ENCODE measurements around the gene NLN.
"Not testable (repeated sequence)": the region's sequence is repeated elsewhere in the genome, so short reads cannot be mapped to it uniquely, and the experiment has no call there.

The NLN gene

DNA sequence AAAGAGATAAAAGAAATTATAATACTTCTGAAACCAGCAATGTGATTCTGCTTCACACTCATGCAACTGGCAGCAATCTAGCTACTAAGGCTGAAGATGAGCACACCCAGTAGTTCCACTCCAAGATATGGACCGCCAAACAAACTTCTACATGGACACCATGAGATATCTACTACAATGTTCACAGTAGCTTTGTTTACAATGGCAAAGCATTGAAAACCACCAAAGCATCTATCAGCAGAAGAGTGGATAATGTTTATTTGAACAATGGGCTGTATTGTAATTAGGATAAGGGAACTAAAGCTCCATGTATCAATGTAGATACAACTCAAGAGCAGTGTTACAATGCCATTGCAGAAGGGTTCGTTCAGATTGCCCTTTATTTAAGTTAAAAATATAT, 113.2 kb downstream of the NLN start:
- no peak for DNase-seq

DNA sequence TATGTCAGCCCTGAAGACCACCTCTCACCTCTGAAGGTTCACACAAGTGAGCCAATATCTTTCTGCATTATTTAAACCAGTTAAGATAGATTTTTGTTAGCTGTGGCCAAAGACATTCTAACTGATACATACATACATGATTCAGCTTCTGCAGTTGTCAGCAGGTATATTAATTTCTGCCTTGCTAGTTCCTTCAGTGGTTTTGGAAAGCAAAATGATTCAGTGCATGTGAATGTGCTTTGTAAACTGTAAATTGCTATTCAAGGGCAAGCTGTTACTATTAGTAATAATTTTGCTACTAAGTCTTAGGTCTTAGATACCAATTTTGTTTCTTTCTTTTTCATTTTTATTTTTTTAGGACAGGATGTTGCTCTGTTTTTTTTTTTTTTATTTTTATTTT, 115.1 kb downstream of the NLN start:
- no peak for DNase-seq

DNA sequence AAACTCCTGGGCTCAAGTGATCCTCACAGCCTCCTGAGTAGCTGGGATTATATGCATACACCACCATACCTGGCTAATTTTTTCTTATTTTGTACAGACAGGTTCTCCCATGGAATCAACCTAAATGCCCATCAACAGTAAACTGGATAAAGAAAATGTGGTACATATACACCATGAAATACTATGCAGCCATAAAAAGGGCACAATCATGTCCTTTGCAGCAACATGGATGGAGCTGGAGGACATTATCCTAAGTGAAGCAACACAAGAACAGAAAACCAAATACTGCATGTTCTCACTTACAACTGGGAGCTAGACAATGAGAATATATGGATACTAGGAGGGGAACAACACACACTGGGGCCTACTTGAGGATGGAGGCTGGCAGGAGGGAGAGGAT, 117.2 kb downstream of the NLN start:
- DNase-seq = not testable (repeated sequence)

DNA sequence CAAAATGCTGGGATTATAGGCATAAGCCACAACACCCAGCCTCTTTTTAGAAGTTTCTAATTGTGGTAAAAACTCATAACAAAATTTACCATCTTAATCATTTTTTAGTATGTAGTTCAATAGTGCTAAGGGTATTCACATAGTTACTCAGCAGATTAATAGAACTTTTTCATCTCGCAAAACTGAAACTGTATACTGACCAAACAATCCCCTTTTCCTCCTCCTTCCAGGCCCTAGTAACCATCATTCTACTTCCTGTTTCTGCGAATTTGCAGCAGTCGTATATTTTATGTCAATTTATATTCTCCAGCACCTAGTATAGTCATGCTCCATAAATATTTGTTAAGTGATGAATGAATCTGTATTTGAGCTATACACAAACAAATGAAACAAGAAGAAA, 118.1 kb downstream of the NLN start:
- no peak for DNase-seq

DNA sequence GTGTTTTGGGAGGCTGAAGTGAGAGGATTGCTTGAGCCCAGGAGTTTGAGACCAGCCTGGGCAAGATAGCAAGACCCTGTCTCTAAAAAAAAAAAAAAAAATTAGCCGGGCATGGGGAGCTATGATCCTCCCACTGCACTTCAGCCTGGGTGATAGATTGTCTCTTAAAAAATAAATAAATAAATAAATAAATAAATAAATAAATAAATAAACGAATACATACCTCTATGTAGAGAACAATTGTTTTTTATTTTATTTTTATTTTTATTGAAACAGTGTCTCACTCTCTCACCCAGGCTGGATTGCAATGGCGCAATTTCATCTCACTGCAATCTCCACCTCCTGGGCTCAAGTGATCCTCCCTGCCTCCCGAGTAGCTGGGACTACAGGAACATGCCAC, 122.8 kb downstream of the NLN start:
- not testable (repeated sequence) for DNase-seq

DNA sequence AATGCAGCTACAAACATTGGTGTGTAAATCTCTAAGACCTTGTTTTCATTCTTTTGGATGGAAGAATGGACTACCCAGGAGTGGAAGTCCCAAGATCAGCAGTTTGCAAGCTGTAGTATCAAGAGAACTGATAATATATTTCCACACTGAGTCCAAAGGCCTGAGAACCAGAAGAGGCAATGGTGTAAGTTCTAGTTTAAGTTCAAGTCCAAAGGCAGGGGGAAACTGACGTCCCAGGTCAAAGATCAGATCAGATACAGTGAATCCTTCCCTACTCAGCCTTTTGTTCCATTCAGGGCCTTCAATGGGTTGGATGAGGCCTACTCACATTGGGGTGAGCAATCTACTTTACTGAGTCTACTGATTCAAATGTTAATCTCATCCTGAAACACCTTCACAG, 124.1 kb downstream of the NLN start:
- no peak for DNase-seq

DNA sequence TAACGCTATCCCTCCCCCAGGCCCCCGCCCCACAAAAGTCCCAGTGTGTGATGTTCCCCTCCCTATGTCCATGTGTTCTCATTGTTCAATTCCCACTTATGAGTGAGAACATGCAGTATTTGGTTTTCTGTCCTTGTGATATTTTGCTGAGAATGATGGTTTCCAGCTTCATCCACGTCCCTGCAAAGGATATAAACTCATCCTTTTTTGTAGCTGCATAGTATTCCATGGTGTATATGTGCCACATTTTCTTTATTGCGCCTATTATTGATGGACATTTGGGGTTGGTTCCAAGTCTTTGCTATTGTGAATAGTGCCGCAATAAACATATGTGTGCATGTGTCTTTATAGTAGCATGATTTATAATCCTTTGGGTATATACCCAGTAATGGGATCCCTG, 125.0 kb downstream of the NLN start:
- not testable (repeated sequence) for DNase-seq

DNA sequence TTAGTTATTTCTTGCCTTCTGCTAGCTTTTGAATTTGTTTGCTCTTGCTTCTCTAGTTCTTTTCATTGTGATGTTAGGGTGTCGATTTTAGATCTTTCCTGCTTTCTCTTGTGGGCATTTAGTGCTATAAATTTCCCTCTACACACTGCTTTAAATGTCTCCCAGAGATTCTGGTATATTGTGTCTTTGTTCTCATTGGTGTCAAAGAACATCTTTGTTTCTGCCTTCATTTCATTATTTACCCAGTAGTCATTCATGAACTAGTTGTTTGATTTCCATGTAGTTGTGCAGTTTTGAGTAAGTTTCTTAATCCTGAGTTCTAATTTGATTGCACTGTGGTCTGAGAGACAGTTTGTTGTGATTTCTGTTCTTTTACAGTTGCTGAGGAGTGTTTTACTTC, 127.9 kb downstream of the NLN start:
- not testable (repeated sequence) for DNase-seq

DNA sequence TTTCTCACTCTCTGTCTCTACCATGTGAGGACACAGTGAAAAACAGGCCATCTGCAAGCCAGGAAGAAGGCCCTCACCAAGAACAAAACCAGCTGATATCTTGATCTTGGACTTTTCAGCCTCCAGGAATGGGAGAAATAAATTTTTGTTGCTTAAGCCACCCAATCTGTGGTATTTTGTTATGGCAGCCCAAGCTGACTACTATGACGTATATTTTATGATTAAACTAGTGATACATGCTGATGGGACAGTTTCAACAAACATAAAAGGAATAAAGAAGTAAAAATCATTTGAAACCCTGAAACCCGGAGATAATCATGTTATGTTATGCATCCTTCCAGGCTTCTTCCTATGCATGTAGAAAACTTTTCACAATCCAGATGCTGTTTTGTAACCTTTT, 132.9 kb downstream of the NLN start:
- no peak for DNase-seq

DNA sequence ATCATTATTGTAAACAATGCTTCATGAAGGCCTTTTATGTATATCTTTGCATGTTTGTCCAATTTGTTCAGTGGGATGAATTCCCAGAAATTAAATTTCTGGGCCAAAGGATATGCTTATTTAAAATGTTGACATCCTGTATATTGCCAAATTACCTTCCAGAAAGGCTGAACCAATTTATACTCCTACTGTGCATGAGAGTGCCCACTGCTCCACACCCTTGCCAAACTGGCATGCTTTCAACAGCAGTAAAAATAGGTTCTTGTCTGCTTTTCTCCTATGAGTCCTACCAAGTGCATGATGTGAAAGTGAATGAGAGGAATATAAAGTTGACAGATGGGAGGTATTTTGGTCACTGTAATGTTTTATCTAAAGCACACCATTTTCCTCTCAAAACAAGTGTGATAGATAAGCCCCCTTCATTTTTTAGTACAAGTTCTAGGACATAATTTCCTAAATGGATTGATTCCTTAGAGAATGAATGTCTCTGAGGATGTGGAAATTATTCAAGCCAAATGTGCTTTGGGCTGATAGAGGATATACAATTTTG, 133.8 kb downstream of the NLN start:
- DNase-seq = no peak

DNA sequence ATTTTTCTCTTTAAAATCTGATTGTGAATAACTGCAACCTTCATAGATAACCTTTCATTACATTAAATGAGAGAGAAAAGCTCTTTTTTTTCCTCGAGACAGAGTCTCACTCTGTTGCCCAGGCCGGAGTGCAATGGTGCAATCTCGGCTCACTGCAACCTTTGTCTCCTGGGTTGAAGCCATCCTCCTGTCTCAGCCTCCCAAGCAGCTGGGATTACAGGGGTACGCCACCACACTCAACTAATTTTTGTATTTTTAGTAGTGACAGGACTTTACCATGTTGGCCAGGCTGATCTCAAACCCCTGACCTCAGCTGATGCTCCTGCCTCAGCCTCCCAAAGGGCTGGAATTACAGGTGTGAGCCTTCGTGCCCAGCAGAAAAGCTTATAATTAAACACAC, 134.5 kb downstream of the NLN start:
- no peak for DNase-seq

DNA sequence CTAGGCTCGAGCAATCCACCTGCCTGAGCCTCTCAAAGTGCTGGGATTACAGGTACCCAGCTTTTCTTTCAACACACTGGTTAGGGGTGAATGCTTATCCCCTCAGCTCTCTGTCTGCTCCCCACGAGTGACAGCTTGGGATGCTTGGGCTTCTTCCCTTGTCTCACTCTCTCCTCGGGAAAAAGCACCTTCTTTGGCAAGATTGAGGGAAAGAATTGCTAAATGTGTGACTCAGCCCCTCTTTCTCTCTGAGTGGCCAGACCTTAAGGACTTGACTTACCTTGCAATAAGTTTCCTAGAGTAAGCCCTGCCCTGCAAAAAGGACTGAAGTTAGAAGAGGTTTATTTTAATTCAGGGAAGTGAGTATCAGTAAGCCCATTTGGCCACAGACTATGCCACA, 136.3 kb downstream of the NLN start:
- no peak for DNase-seq

DNA sequence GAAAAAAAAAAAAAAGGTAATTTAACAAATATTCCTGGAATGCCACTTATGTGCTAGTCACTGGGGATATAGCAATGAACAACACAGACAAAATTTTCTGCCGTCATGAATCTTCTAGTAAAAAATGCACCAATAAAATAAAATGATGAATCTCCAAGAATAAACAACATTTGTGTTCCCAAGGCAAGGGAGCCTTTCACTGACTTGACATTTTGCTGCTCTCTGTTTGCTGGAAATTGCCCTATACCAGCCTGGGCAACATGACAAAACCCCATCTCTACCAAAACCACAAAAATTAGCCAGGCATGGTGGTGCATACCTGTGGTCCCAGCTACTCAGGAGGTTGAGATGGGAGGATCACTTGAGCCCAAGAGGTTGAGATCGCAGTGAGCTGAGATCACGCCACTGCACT, 139.8 kb downstream of the NLN start:
- DNase-seq = no peak

DNA sequence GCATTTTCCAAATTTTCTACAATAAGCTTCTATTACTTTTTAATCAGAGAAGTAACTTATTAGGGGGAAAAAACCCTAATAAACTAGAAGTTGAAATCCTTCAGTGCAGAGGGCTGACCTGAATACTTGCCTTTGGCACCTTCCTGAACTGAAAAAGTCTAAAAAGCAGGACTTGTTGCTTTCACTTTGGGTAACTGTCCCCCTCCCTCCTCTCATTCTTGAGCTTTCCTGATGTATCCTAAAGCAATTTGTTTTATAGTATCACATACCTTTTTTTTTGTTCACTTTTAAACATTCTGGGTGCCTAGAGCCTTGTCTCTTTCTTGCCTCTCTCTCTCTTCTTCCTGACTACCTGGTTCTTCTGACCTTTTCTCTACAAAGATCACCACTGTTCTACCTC, 140.4 kb downstream of the NLN start:
- DNase-seq = no peak

DNA sequence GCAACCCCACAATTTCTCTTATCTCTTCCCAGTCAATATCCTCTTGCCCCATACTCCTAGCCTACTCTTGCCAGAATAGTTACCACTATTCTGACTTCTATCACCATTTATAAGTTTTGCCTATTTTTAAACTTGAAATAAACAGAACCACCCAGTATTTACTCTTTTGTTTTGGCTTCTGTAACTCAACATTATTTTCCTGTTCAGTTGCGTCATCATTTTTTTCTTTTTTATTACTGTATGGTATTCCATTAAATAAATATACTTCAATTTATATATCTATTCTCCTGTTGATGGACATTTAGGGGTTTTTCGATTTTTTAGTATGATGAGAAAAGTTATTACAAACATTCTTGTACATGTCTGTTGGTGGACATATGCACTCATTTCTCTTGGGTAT, 141.7 kb downstream of the NLN start:
- DNase-seq = no peak

DNA sequence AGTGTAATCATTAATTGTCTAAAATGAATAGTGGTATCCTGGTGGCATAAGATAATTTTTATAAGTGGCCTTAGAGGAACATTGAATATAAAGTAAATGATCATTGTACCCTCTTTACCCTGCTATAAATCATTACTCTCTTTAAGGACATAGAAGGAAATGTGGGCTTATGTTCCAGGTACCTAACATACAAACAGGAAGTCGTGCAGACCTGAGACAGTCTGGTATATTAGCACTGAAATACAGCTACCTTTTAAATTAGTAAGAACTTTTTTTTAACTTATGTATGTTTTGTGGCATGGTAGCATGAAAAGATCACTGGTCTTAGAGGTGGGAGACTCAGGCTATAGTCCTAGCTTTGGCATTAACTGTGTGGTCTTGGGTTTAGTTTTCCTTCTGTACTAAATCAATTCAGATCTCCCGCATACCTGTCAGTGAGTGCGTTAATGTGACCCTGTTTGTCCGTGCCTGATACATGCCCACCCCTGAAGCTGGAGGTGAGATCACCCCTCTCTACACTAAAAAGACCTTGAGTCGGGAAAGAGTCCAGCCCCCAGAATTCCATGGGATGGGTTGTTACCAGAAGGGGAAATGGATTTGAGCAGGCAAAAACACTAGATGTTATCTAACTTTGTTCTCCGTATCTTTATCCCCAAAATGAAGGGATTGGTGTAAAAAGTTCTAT, 145.0 kb downstream of the NLN start:
- no peak for DNase-seq

DNA sequence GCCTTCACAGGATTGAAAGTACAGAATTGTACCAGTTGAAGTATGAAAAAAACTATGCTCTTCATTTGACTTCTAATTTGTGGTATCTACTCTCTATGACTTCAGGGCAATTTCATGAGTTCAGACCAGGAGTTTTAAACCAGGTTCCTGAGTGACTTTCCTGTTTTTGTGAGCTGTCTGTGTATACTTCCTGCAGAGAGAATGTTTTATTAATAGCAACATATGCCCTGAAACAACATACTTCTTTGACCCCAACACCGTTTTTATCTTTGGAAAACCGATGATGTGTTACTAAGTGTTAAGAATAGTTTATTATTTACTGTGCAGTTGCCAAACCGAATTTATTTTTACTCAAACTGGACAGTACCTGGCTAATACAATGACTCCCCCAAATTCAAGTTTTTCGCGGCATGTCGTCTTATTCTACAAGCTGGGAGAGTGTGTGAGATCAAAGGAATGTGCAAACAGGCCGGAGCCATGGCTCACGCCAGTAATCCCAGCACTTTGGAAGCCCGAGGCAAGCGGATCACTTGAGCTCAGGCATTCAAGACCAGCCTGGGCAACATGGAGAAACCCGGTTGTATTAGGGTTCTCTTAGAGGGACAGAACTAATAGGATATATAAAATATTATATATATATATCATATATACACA, 145.7 kb downstream of the NLN start:
- no peak for DNase-seq

DNA sequence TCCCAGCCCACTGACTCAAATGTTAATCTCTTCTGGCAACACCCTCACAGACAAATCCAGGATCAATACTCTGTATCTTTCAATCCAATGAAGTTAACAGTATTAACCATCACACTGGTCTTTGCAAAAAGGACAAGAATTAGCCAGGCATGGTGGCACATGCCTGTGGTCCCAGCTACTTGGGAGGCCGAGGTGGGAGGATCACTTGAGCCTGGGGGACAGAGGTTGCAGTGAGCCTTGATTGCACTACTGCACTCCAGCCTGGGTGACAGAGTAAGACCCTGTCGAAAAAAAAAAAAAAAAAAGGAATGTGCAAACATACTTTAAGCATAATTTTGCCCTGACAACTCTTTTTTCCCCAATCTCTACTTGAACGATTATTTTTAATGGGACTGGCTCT, 146.5 kb downstream of the NLN start:
- no peak for DNase-seq

DNA sequence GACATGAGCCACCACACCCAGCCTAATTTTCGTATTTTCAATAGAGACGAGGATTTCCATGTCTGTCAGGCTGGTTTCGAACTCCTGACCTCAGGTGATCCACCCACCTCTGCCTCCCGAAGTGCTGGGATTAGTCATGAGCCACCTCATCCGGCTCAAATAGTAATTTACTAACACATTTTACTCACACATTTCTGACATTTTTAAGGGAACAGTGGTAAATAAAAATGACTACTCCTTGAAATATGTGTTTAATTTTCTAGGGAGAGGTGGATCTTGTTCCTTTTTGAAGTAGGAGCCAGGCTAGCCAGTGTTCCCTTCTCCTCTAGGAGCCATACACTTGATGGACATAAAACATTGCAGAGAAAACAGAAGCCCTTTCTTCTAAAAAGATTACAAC, 149.2 kb downstream of the NLN start:
- DNase-seq = no peak

DNA sequence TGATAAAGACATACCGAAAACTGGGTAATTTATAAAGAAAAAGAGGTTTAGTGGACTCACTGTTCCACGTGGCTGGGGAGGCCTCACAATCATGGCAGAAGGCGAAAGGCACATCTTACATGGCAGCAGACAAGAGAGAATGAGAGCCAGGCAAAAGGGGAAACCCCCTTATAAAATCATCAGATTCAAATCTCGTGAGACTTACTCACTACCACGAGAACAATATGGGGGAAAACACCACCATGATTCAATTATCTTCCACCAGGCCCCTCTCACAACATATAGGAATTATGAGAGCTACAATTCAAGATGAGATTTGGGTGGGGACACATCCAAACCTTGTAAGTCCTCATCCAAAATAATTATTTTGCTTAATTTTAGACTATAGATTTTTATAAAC, 149.8 kb downstream of the NLN start:
- DNase-seq = not testable (repeated sequence)

DNA sequence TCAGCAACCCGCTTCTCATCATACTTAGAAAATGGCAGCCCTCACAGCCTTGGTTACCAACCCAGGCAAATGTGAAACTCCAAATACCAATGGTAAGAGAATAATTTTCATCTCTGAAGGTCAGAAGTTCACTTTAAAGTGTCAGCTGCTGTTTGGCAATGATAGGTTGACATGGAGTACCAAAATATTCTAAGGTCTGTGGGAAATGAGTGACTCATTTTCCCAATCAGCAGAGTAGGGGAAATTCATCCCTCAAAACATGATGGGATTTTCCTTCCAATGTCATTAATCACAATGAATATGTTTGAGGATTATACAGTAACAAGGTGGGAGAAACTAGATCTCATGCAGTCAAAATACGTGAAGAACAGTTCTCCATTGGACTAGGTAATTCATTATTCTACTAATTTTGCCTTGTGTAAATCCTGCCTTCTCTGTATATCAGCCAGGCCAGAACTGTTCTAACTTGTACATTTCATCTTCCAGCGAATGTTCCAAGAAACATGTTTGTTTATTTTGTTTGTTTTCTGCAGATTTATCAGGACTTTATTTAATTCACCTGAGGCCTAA, 151.3 kb downstream of the NLN start:
- DNase-seq = no peak

DNA sequence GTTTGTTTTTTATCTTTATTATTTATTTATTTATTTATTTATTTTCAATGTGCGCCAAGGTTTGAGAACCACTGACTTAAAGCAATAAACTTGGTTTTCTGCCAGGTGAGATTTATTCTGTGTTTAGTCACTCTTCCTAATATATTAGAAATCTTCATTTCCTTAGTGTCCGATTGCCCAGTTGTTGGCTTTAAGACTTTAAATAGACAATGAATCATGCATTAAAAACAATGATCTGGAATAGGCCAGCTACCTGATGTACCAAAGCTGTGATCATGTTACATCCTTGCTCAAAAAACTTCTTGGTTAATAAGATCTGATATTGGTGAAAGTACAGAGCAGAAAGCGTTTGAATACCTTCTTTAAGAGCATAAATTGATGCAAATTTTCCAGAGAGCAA, 152.2 kb downstream of the NLN start:
- no peak for DNase-seq

DNA sequence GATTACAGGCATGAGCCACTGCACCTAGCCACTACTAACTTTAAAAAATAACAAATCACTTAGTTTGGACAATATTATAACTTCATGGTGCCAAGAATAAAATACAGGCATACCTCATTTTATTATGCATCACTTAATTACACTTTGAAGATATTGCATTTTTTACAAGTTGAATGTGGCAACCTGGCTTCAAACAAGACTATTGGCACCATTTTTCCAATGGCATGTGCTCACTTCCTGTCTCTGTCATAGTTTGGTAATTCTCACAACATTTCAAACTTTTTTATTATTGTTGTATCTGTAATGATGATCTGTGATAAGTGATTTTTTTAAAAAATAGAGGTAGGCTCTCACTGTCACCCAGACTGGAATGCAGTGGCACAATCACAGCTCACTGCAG, 154.5 kb downstream of the NLN start:
- DNase-seq = no peak

DNA sequence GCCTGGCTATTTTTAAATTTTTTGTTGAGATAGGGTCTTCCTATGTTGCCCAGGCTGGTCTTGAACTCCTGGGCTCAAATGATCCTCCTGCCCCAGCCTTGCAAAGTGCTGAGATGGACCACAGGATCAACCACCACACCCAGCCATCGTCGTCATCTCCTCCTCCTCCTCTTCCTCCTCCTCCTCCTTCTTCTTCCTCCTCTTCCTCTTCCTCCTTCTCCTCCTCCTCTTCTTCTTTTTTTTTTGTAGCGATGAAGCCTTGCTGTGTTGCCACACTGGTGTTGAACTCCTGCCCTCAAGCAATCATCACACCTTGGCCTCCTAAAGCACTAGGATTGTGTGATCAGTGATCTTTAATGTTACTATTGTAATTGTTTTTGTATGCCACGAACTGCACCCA, 155.0 kb downstream of the NLN start:
- no peak for DNase-seq

Data from activated CD4-positive, alpha-beta T cell treated with anti-CD3 and anti-CD28 coated beads, Interleukin-2, amount 50 U/mL, for 16 hours (primary cell).